Prostate gland (tissue), 2 donors: ENCODE results near the gene SFR1.

ENCODE experiments used
- POLR2A ChIP-seq: fragments of 450-650 bp; IDR thresholded peaks from one replicate; pipeline ENCODE4 v1.6.1; 2016; ENCODE audit warnings: antibody characterized with exemption, mild to moderate bottlenecking
- TF ChIP-seq, protein P1 (sequence below), 4 experiments: fragments of 200-600 bp in 2 of 4; fragments of 450-650 bp in 2 of 4; sonication (generic) in 2 of 4; IDR thresholded peaks; 1 replicate in 3 of 4; 2 replicates in 1 of 4; pipeline ENCODE4 v1.5.1; 2016 to 2019; ENCODE audit warnings: antibody characterized with exemption in 4 of 4, mild to moderate bottlenecking in 2 of 4, moderate library complexity in 2 of 4

DNA sequence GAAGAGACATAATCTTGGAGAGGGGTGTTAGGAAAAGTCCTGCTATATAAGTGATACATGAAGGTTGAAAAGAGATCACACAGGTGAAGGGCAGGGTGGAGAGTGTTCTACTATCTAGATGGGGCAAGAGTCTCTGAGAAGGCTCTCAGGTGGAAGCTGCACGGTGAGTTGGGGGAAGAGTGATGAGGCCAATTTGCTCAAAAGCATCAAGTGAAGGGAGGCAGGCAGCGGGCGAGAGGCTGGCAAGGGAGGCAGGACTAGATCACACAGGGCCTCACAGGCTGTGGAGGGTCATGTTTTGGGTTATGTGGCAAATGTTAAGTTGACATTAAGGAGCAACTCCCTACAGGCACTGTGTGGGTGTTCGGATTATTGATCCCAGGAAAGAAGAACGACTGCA is 33.7 kb upstream of the SFR1 start:
- TF ChIP-seq, protein P1, sequence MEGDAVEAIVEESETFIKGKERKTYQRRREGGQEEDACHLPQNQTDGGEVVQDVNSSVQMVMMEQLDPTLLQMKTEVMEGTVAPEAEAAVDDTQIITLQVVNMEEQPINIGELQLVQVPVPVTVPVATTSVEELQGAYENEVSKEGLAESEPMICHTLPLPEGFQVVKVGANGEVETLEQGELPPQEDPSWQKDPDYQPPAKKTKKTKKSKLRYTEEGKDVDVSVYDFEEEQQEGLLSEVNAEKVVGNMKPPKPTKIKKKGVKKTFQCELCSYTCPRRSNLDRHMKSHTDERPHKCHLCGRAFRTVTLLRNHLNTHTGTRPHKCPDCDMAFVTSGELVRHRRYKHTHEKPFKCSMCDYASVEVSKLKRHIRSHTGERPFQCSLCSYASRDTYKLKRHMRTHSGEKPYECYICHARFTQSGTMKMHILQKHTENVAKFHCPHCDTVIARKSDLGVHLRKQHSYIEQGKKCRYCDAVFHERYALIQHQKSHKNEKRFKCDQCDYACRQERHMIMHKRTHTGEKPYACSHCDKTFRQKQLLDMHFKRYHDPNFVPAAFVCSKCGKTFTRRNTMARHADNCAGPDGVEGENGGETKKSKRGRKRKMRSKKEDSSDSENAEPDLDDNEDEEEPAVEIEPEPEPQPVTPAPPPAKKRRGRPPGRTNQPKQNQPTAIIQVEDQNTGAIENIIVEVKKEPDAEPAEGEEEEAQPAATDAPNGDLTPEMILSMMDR (IDR thresholded peaks at IDR 0.05) = no peak
- no peak for TF ChIP-seq POLR2A
